Subcutaneous abdominal adipose tissue (tissue), 5 donors: ENCODE data around the gene S100A13.
A peak's percentile ranks its signal among the peaks of the same experiment; 100 is the strongest.

ENCODE experiments used
- H3K27ac ChIP-seq: one replicate; pipeline ENCODE4 v1.7.0; 2013; ENCODE audit warnings: low read depth, mild to moderate bottlenecking, inconsistent platforms, low read length, moderate library complexity
- H3K27me3 ChIP-seq, 5 donors: one replicate each; pipeline ENCODE4 v1.7.0; 2013; ENCODE audit warnings: low read length in 5 of 5, inconsistent platforms in 1 of 5; ENCODE audit not compliant: control insufficient read depth in 5 of 5, insufficient read depth in 4 of 5
- H3K36me3 ChIP-seq, 5 donors: one replicate each; pipeline ENCODE4 v1.7.0; 2013; ENCODE audit warnings: low read length in 5 of 5; ENCODE audit not compliant: control insufficient read depth in 5 of 5, insufficient read depth in 5 of 5
- H3K4me1 ChIP-seq, 5 donors: one replicate each; pipeline ENCODE4 v1.7.0; 2013; ENCODE audit warnings: low read length in 5 of 5, mild to moderate bottlenecking in 3 of 5, moderate library complexity in 1 of 5; ENCODE audit not compliant: control insufficient read depth in 5 of 5, insufficient read depth in 5 of 5
- H3K4me3 ChIP-seq, 5 donors: one replicate each; pipeline ENCODE4 v1.7.0; 2013; ENCODE audit warnings: low read length in 5 of 5, low read depth in 1 of 5
- H3K9ac ChIP-seq, 5 donors: one replicate each; pipeline ENCODE4 v1.7.0; 2013; ENCODE audit warnings: low read length in 5 of 5, mild to moderate bottlenecking in 4 of 5, moderate library complexity in 3 of 5
- H3K9me3 ChIP-seq, 5 donors: one replicate each; pipeline ENCODE4 v1.7.0; 2013; ENCODE audit warnings: low read length in 5 of 5; ENCODE audit not compliant: control insufficient read depth in 5 of 5
- donor health status: healthy.
- donor health status: healthy.
- donor health status: healthy.
- donor health status: healthy.
- donor health status: healthy.

S100A13 gene

DNA sequence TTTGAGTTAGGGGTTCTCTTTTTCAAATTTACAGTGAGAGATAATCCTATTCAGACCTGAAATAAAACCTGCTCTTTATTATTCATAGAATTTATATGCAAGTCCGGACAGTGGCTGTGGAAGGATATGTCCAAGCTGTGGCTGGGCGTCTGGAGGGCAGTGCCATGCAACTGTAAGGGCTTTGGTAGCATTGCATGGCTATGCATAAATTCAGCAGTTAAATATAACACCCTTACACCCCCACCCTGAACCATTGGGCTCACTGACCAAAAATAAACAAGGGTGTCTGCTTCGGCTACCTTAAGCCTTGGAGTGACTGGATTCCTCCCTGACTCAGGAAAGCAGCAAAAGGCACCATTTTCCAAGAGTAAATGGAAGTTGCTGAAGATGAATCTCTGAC is 12.0 kb upstream of the S100A13 start:
- no peaks in the 10 kb centered on the region for H3K9me3 ChIP-seq
- H3K4me3 ChIP-seq = no peak overlapping the region
- H3K27me3 ChIP-seq = no peaks in the 10 kb centered on the region
- no peak overlapping the region for H3K9ac ChIP-seq
- H3K27ac ChIP-seq = no peak overlapping the region
- peaks cover 45 to 84% (median 77%) of the 10 kb centered on the region in 5 donors for H3K36me3 ChIP-seq
- H3K4me1 ChIP-seq = peaks cover 0 to 53% (median 39%) of the 10 kb centered on the region in 5 donors

- no peaks in the 10 kb centered on the region for H3K9me3 ChIP-seq
- H3K9ac ChIP-seq = peak overlapping the region in 1 of 5 donors; percentile 13
- no peak overlapping the region for H3K27ac ChIP-seq
- H3K36me3 ChIP-seq = peaks cover 35 to 73% (median 67%) of the 10 kb centered on the region in 5 donors
- H3K4me1 ChIP-seq = peaks cover under 1 to 46% (median 34%) of the 10 kb centered on the region in 5 donors
- no peak overlapping the region for H3K4me3 ChIP-seq
- no peaks in the 10 kb centered on the region for H3K27me3 ChIP-seq
Observed at GRCh38 chr1:153638261-153638660, 11.0 kb upstream of the S100A13 start.

GRCh38 chr1:153636312-153636711 is 9.0 kb upstream of the S100A13 start:
- Histone ChIP-seq H3K9me3 (no peaks in the 10 kb centered on the region), H3K36me3 (peaks cover 20 to 54% (median 47%) of the 10 kb centered on the region in 5 donors), H3K9ac (no peak overlapping the region), H3K4me1 (peaks cover 3 to 46% (median 44%) of the 10 kb centered on the region in 5 donors), H3K27me3 (no peaks in the 10 kb centered on the region), H3K4me3 (no peak overlapping the region), H3K27ac (peak overlapping the region; percentile 100)

DNA sequence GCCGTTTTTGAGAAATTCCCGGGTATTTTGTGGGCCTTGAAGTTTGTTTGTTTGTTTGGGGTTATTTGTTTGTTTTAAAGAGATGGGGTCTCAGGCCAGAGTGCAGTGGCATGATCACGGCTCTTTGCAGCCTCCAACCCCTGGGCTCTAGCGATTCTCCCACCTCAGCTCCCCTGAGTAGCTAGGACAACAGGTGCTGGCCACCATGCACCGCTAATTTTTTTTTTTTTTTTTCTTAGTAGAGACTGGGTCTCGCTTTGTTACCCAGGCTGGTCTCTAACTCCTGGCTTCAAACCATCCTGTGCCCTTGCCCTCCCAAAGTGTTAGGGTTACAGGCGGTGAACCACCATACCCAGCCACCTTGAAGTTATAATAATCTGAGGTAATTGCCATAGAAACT is 8.6 kb upstream of the S100A13 start:
- peaks cover 15 to 50% (median 43%) of the 10 kb centered on the region in 5 donors for H3K36me3 ChIP-seq
- H3K27ac ChIP-seq = peak overlapping the region; percentile 100
- peaks cover 3 to 46% (median 44%) of the 10 kb centered on the region in 5 donors for H3K4me1 ChIP-seq
- H3K4me3 ChIP-seq = peak overlapping the region in 1 of 5 donors; percentile 7
- no peak overlapping the region for H3K9ac ChIP-seq
- no peaks in the 10 kb centered on the region for H3K9me3 ChIP-seq
- H3K27me3 ChIP-seq = no peaks in the 10 kb centered on the region

- peak within 1 kb of the TSS; percentile 85 to 97 (median 95) for H3K4me3 ChIP-seq
- H3K36me3 ChIP-seq = peaks cover 9 to 31% (median 24%) of the 10 kb centered on the region in 5 donors
- H3K27ac ChIP-seq = peak within 1 kb of the TSS; percentile 100
- H3K4me1 ChIP-seq = peaks cover 3 to 60% (median 58%) of the 10 kb centered on the region in 5 donors
- peak within 1 kb of the TSS; percentile 96 to 100 (median 100) for H3K9ac ChIP-seq
- H3K9me3 ChIP-seq = no peaks in the 10 kb centered on the region
- no peaks in the 10 kb centered on the region for H3K27me3 ChIP-seq
Observed at GRCh38 chr1:153633754-153634665, 6.7 kb upstream of the S100A13 start, which contains the start of gene CHTOP. Gene CHTOP, plus strand, starts transcription at chr1:153634066. Its CDS starts 2,523 bp downstream, at chr1:153636589.

DNA sequence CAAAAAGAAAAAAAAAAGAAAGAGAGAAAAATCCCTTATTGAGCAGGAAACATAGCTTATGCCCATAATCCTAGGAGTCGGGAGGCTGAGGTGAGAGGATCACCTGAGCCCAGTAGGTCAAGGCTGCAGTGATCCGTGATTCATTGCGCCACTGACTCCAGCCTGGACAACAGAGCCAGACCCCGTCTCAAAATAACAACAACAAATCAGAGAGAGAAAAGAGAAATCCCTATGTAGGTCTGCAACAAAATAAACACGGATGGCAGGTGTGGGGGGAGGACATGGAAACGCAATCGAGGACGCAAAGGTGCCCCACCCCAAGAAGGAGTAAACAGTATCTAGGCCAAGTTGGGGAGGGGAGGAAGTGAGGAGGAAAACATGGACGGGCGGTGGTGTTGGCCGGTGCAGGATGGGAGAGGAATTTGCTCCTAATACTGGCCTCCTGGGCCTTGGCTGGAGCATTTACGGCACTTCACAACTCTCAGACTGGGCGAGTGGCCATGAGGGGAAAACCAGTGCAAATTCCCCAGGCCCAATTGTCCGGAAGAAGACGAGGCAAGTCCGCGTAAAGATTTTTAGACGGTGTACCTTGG is 6.0 kb upstream of the S100A13 start:
- Histone ChIP-seq H3K4me1 (peaks cover 3 to 67% (median 54%) of the 10 kb centered on the region in 5 donors), H3K4me3 (peak overlapping the region; percentile 48 to 95 (median 67)), H3K9ac (peak overlapping the region in 3 of 5 donors; percentile 11 to 100 (median 100)), H3K27me3 (no peaks in the 10 kb centered on the region), H3K27ac (peak overlapping the region; percentile 100), H3K9me3 (no peaks in the 10 kb centered on the region), H3K36me3 (peaks cover 9 to 23% (median 18%) of the 10 kb centered on the region in 5 donors)

DNA sequence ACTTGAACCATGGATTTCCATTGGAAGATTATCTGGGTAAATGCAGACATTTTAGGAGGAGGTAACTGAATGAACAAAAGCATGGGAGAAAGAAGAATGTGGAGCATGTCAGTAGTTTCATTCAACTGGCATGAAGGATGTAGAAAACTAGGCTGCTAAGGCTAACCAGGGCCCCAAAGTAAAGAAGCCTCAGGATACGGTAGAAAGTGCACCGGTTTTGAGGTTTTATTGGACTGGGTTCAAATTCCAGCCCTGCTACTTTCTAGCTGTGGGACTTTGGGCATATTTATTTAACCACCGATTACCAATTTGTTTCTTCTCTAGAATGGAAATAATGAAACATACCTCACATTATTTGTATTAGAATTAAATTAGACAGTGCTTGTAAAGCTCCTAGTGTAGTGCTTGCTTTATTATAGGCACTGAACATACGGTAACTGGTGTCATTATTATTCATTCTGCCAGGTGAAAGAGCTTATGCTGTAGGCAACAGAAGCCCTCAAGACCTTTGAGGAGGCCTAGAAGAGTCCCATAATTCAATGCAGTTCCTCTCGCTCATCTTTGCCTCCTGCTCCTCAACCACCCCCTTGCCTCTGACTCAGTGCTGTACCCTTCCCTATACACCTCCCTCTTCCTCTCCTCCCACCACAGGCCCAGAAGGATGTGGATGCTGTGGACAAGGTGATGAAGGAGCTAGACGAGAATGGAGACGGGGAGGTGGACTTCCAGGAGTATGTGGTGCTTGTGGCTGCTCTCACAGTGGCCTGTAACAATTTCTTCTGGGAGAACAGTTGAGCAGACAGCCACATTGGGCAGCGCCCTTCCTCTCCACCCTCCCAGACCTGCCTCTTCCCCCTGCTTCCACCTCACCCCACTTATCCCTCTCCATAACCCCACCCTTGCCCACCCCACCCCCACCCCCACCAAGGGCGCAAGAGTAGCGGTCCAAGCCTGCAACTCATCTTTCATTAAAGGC is 4.0 kb upstream of the S100A13 start:
- H3K27me3 ChIP-seq = no peaks in the 10 kb centered on the region

GRCh38 chr1:153630384-153630783 is 3.1 kb upstream of the S100A13 start:
- peak overlapping the region in 1 of 5 donors; percentile 35 for H3K9ac ChIP-seq
- no peaks in the 10 kb centered on the region for H3K27me3 ChIP-seq
- H3K36me3 ChIP-seq = peaks cover 0 to 2% (median 1%) of the 10 kb centered on the region in 5 donors
- H3K9me3 ChIP-seq = no peaks in the 10 kb centered on the region
- H3K4me1 ChIP-seq = peaks cover 8 to 73% (median 54%) of the 10 kb centered on the region in 5 donors
- H3K27ac ChIP-seq = peak overlapping the region; percentile 44
- H3K4me3 ChIP-seq = no peak overlapping the region

More for the DNA sequence above, 4.0 kb upstream of the S100A13 start:
- peaks cover 5 to 73% (median 53%) of the 10 kb centered on the region in 5 donors for H3K4me1 ChIP-seq
- peaks cover 0 to 5% (median under 1%) of the 10 kb centered on the region in 5 donors for H3K36me3 ChIP-seq
- H3K9me3 ChIP-seq = no peaks in the 10 kb centered on the region
- H3K4me3 ChIP-seq = no peak overlapping the region
- no peak overlapping the region for H3K27ac ChIP-seq
- peak overlapping the region in 1 of 5 donors; percentile 20 for H3K9ac ChIP-seq

GRCh38 chr1:153629971-153630370 is 2.7 kb upstream of the S100A13 start:
- Histone ChIP-seq H3K4me3 (no peak overlapping the region), H3K9ac (peak overlapping the region in 1 of 5 donors; percentile 35), H3K36me3 (peaks cover 0 to 6% (median 4%) of the 10 kb centered on the region in 5 donors), H3K4me1 (peaks cover 9 to 73% (median 53%) of the 10 kb centered on the region in 5 donors), H3K27ac (peak overlapping the region; percentile 44), H3K27me3 (no peaks in the 10 kb centered on the region), H3K9me3 (no peaks in the 10 kb centered on the region)
